ENCODE measurements around the gene ZEB2. TPM values are rescaled to one million over a fixed set of nuclear protein-coding genes. Genes with fewer than 3 reads are reported as not detected.

The ZEB2 gene
- total RNA-seq, 2 experiments from 2014 or later: 4.0 to 16.9 TPM

- peak overlapping the region; percentile 55 for H3K4me2 ChIP-seq (ENCODE audit: low read length)
- no peaks in the 10 kb centered on the region for H3K79me2 ChIP-seq (ENCODE audit: insufficient read depth, low read depth, low read length)
- H3K9me3 ChIP-seq (ENCODE audit: low read length): no peaks in the 10 kb centered on the region
- peak overlapping the region; percentile 41 for H3K4me3 ChIP-seq (ENCODE audit: low read depth, low read length, poor library complexity, severe bottlenecking)
- no TSS peak for BruUV-seq (replicated peaks)
- ChIA-PET POLR2A (interaction anchor here (0.6 to 1.4 kb wide), 4 partner anchors 22 to 477 kb away, joined by 3 to 5 read pairs (median 4); no protein-coding TSS in a partner anchor), CTCF (ENCODE audit: unreplicated experiment) (no interaction called here)
- no peaks in the 10 kb centered on the region for H3K9me2 ChIP-seq (ENCODE audit: insufficient read depth, low read length)
- DNase-seq (ENCODE audit: low spot score): no peak
- intact Hi-C loops (cut with micrococcal nuclease; ENCODE audit: unreplicated experiment): no loop called here
- TF ChIP-seq, protein P1, sequence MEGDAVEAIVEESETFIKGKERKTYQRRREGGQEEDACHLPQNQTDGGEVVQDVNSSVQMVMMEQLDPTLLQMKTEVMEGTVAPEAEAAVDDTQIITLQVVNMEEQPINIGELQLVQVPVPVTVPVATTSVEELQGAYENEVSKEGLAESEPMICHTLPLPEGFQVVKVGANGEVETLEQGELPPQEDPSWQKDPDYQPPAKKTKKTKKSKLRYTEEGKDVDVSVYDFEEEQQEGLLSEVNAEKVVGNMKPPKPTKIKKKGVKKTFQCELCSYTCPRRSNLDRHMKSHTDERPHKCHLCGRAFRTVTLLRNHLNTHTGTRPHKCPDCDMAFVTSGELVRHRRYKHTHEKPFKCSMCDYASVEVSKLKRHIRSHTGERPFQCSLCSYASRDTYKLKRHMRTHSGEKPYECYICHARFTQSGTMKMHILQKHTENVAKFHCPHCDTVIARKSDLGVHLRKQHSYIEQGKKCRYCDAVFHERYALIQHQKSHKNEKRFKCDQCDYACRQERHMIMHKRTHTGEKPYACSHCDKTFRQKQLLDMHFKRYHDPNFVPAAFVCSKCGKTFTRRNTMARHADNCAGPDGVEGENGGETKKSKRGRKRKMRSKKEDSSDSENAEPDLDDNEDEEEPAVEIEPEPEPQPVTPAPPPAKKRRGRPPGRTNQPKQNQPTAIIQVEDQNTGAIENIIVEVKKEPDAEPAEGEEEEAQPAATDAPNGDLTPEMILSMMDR (conservative IDR thresholded peaks at IDR 0.05; ENCODE audit: low read length): 0 out of 2 replicates have a peak, but pooled peaks have one; percentile 12
- TF ChIP-seq EZH2phosphoT487 (IDR thresholded peaks at IDR 0.05; ENCODE audit: borderline replicate concordance, low read depth, low read length): no peak
- H3K4me1 ChIP-seq (ENCODE audit: insufficient read depth, low read length, poor library complexity, severe bottlenecking): peaks cover 45% of the 10 kb centered on the region
- no peaks in the 10 kb centered on the region for H4K20me1 ChIP-seq (ENCODE audit: insufficient read depth, low read length)
- no peaks in the 10 kb centered on the region for H3K36me3 ChIP-seq (ENCODE audit: insufficient read depth, low read length)
- no peak overlapping the region for H3K27ac ChIP-seq (ENCODE audit: low read depth, low read length, poor library complexity, severe bottlenecking)
- H2AFZ ChIP-seq (ENCODE audit: low read length): peak overlapping the region; percentile 75; the same call in 1 of the 2 replicates
These were observed 67.5 kb downstream of the ZEB2 start for GRCh38 chr2:144452169-144452988.

- DNase-seq (ENCODE audit: low spot score): no peak
- Histone ChIP-seq H3K4me3 (ENCODE audit: low read depth, low read length, poor library complexity, severe bottlenecking) (no peak overlapping the region), H4K20me1 (ENCODE audit: insufficient read depth, low read length) (no peaks in the 10 kb centered on the region), H3K4me1 (ENCODE audit: insufficient read depth, low read length, poor library complexity, severe bottlenecking) (peaks cover 39% of the 10 kb centered on the region), H3K4me2 (ENCODE audit: low read length) (no peak overlapping the region), H3K9me2 (ENCODE audit: insufficient read depth, low read length) (no peaks in the 10 kb centered on the region), H2AFZ (ENCODE audit: low read length) (no peak overlapping the region), H3K9me3 (ENCODE audit: low read length) (no peaks in the 10 kb centered on the region), H3K79me2 (ENCODE audit: insufficient read depth, low read depth, low read length) (no peaks in the 10 kb centered on the region), H3K27ac (ENCODE audit: low read depth, low read length, poor library complexity, severe bottlenecking) (no peak overlapping the region), H3K36me3 (ENCODE audit: insufficient read depth, low read length) (no peaks in the 10 kb centered on the region)
- TF ChIP-seq EZH2phosphoT487 (IDR thresholded peaks at IDR 0.05; ENCODE audit: borderline replicate concordance, low read depth, low read length): no peak
- TF ChIP-seq, protein P1 (conservative IDR thresholded peaks at IDR 0.05; ENCODE audit: low read length): no peak
- intact Hi-C loops (cut with micrococcal nuclease; ENCODE audit: unreplicated experiment): no loop called here
- BruUV-seq (replicated peaks): no TSS peak
- POLR2A ChIA-PET: interaction anchor here (0.5 kb wide), 1 partner anchor 680 kb away, joined by 3 read pairs; no protein-coding TSS in a partner anchor
- CTCF ChIA-PET (ENCODE audit: unreplicated experiment): no interaction called here
These were observed 68.5 kb downstream of the ZEB2 start for GRCh38 chr2:144451443-144451842.

DNA sequence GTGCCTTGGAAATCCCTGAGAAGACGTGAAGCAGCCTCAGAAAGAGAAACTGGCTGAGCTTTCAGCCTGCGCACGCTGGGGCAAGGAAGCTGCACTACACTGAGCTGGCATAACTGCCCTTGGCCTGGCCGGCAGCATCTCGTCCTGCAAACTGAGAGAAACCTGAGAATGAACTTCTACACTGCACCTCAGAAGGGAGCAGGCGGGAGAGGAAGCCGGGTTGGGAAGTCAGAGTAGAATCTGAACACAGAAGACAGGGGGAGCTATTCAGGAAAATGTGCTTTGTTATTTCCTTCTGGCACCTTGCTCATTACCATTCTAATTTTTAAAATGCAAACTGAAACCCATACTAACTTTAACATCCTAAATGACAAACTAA lies 70.9 kb downstream of the ZEB2 start:
- Histone ChIP-seq H3K27ac (ENCODE audit: low read depth, low read length, poor library complexity, severe bottlenecking) (no peak overlapping the region), H3K79me2 (ENCODE audit: insufficient read depth, low read depth, low read length) (no peaks in the 10 kb centered on the region), H2AFZ (ENCODE audit: low read length) (peak overlapping the region; percentile 84; the same call in 1 of the 2 replicates), H3K4me3 (ENCODE audit: low read depth, low read length, poor library complexity, severe bottlenecking) (peak overlapping the region; percentile 20), H3K36me3 (ENCODE audit: insufficient read depth, low read length) (no peaks in the 10 kb centered on the region), H3K4me1 (ENCODE audit: insufficient read depth, low read length, poor library complexity, severe bottlenecking) (peaks cover 17% of the 10 kb centered on the region), H3K4me2 (ENCODE audit: low read length) (peak overlapping the region; percentile 57), H3K9me3 (ENCODE audit: low read length) (no peaks in the 10 kb centered on the region), H4K20me1 (ENCODE audit: insufficient read depth, low read length) (no peaks in the 10 kb centered on the region), H3K9me2 (ENCODE audit: insufficient read depth, low read length) (no peaks in the 10 kb centered on the region)
- peak; percentile 12 for DNase-seq (ENCODE audit: low spot score)
- ChIA-PET CTCF (ENCODE audit: unreplicated experiment) (no interaction called here), POLR2A (interaction anchor here (0.9 to 2.4 kb wide), 5 partner anchors 10 to 113 kb away, joined by 3 to 10 read pairs (median 3); no protein-coding TSS in a partner anchor)
- TF ChIP-seq, protein P1 (conservative IDR thresholded peaks at IDR 0.05; ENCODE audit: low read length): peak; percentile 73
- TF ChIP-seq EZH2phosphoT487 (IDR thresholded peaks at IDR 0.05; ENCODE audit: borderline replicate concordance, low read depth, low read length): no peak
- BruUV-seq (replicated peaks): no TSS peak
- intact Hi-C loops (cut with micrococcal nuclease; ENCODE audit: unreplicated experiment): no loop called here

All from OCI-LY7 (cell line).